Nephron progenitor cell (in vitro differentiated cells): ENCODE results near the gene ZBTB9.

ENCODE experiments used
- DNase-seq: peaks from one replicate; pipeline ENCODE4 v3.0.0; 2021
- H3K27ac Mint-ChIP-seq: 2 replicates; pipeline ENCODE4 v1.8.0; 2021; ENCODE audit warnings: mild to moderate bottlenecking, moderate library complexity, mixed read lengths
- H3K27me3 Mint-ChIP-seq: 2 replicates; pipeline ENCODE4 v1.8.0; 2021; ENCODE audit warnings: mild to moderate bottlenecking, low read depth, mixed read lengths; ENCODE audit not compliant: poor library complexity
- H3K36me3 Mint-ChIP-seq: 2 replicates; pipeline ENCODE4 v1.8.0; 2021; ENCODE audit warnings: low read depth, mixed read lengths
- H3K4me1 Mint-ChIP-seq: 2 replicates; pipeline ENCODE4 v1.8.0; 2021; ENCODE audit warnings: mixed read lengths
- H3K4me3 Mint-ChIP-seq: 2 replicates; pipeline ENCODE4 v1.8.0; 2021; ENCODE audit warnings: mild to moderate bottlenecking, moderate library complexity, mixed read lengths
- H3K9me3 Mint-ChIP-seq: 2 replicates; pipeline ENCODE4 v1.8.0; 2021; ENCODE audit warnings: mild to moderate bottlenecking, moderate library complexity, mixed read lengths
- CTCF ChIP-seq: fragments of 200-600 bp; sonication (generic); IDR thresholded peaks from 2 replicates; pipeline ENCODE4 v1.5.0; 2021; ENCODE audit warnings: antibody characterized with exemption

Gene ZBTB9

GRCh38 chr6:33413241-33414120, 40.9 kb upstream of the ZBTB9 start:
- no peak for DNase-seq
- no peak for TF ChIP-seq CTCF
- Mint-ChIP-seq H3K36me3 (peaks cover 22% of the 10 kb centered on the region), H3K27ac (peak overlapping the region; percentile 58), H3K9me3 (no peaks in the 10 kb centered on the region), H3K27me3 (no peaks in the 10 kb centered on the region), H3K4me3 (peak overlapping the region; percentile 41), H3K4me1 (peaks cover 76% of the 10 kb centered on the region)

- H3K27ac Mint-ChIP-seq, result peak overlapping the region; percentile 58
- no peak for DNase-seq
- no peaks in the 10 kb centered on the region for H3K27me3 Mint-ChIP-seq
- no peaks in the 10 kb centered on the region for H3K9me3 Mint-ChIP-seq
- peaks cover 78% of the 10 kb centered on the region for H3K4me1 Mint-ChIP-seq
- peaks cover 22% of the 10 kb centered on the region for H3K36me3 Mint-ChIP-seq
- no peak overlapping the region for H3K4me3 Mint-ChIP-seq
- TF ChIP-seq CTCF, result peak; percentile 37
These were observed 39.6 kb upstream of the ZBTB9 start for GRCh38 chr6:33414592-33415271.

GRCh38 chr6:33415831-33416230, 38.5 kb upstream of the ZBTB9 start:
- H3K4me3 Mint-ChIP-seq, result peak overlapping the region; percentile 99
- H3K4me1 Mint-ChIP-seq, result peaks cover 82% of the 10 kb centered on the region
- H3K9me3 Mint-ChIP-seq, result no peaks in the 10 kb centered on the region
- H3K27ac Mint-ChIP-seq, result peak overlapping the region; percentile 71
- TF ChIP-seq CTCF, result no peak
- H3K36me3 Mint-ChIP-seq, result peaks cover 22% of the 10 kb centered on the region
- no peaks in the 10 kb centered on the region for H3K27me3 Mint-ChIP-seq
- DNase-seq, result no peak

GRCh38 chr6:33416386-33417127, 37.8 kb upstream of the ZBTB9 start:
- H3K4me1 Mint-ChIP-seq, result peaks cover 85% of the 10 kb centered on the region
- no peak for TF ChIP-seq CTCF
- H3K9me3 Mint-ChIP-seq, result no peaks in the 10 kb centered on the region
- no peak for DNase-seq
- H3K4me3 Mint-ChIP-seq, result peak overlapping the region; percentile 99
- peaks cover 22% of the 10 kb centered on the region for H3K36me3 Mint-ChIP-seq
- peak overlapping the region; percentile 98 for H3K27ac Mint-ChIP-seq
- H3K27me3 Mint-ChIP-seq, result no peaks in the 10 kb centered on the region

GRCh38 chr6:33417128-33417902, 37.1 kb upstream of the ZBTB9 start:
- H3K4me3 Mint-ChIP-seq, result peak overlapping the region; percentile 99
- DNase-seq, result peak; percentile 45
- H3K9me3 Mint-ChIP-seq, result no peaks in the 10 kb centered on the region
- H3K27ac Mint-ChIP-seq, result peak overlapping the region; percentile 98
- TF ChIP-seq CTCF, result no peak
- H3K27me3 Mint-ChIP-seq, result no peaks in the 10 kb centered on the region
- H3K4me1 Mint-ChIP-seq, result peaks cover 87% of the 10 kb centered on the region
- peaks cover 22% of the 10 kb centered on the region for H3K36me3 Mint-ChIP-seq
